ENCODE measurements around the gene EMILIN3. TPM values are rescaled to one million over a fixed set of nuclear protein-coding genes. Genes with fewer than 3 reads are reported as not detected.

EMILIN3 gene
- total RNA-seq, 2 experiments from 2014 or later = not detected

- DNase-seq = no peak
- Mint-ChIP-seq H3K27me3 (no peaks in the 10 kb centered on the region), H3K4me1 (no peaks in the 10 kb centered on the region), H3K9me3 (no peaks in the 10 kb centered on the region), H3K27ac (peak overlapping the region; percentile 25), H3K36me3 (no peaks in the 10 kb centered on the region), H3K4me3 (no peak overlapping the region)
Observed at GRCh38 chr20:41349266-41349665, 17.4 kb downstream of the EMILIN3 start.

GRCh38 chr20:41348430-41349172 lies 18.0 kb downstream of the EMILIN3 start:
- H3K4me3 Mint-ChIP-seq = no peak overlapping the region
- no peaks in the 10 kb centered on the region for H3K36me3 Mint-ChIP-seq
- no peaks in the 10 kb centered on the region for H3K9me3 Mint-ChIP-seq
- no peaks in the 10 kb centered on the region for H3K4me1 Mint-ChIP-seq
- no peaks in the 10 kb centered on the region for H3K27me3 Mint-ChIP-seq
- no peak for DNase-seq
- no peak overlapping the region for H3K27ac Mint-ChIP-seq

DNA sequence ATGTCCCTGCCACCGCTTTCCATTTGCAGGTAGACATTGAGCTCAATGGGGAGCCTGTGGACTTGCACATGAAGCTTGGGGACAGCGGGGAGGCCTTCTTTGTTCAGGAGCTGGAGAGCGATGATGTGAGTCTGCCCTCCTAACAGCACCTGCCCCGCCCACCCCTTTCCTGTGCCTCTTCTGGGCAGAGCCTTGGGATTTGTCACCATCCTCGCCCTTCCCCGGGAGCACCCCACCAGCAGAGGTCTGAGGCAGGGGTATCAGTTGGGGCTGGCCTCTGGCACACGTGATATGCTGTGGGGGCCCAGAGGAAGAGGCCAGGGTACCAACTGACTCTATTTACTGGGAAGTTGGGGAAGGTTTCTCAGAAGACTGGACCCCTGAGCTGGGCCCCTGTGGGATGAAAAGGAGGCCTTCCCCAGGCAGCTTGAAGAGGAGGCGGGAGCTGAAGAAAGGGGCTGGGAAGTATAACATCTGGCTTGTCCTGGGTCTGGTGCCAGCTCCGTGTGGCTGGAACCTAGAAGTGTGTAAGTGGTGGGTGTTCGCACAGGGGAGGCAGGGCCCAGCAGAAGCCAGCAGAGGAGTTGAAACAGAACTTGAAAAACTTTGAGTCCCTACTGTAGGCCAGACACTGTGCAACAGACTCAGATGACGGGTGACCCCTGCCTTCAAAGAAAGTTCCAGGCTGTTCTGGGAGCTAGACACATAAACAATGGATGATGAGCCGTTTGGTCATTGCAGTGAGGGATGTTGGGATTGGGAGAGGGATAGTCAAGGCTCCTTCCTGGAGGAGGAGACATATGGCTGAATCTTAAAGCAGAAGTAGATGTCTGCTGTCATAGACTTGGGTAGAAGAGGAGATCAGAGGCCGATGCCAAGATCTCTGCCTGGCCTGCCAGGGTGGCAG lies 18.8 kb downstream of the EMILIN3 start:
- no peak overlapping the region for H3K4me3 Mint-ChIP-seq
- no peaks in the 10 kb centered on the region for H3K4me1 Mint-ChIP-seq
- no peaks in the 10 kb centered on the region for H3K36me3 Mint-ChIP-seq
- H3K9me3 Mint-ChIP-seq = no peaks in the 10 kb centered on the region
- DNase-seq = no peak
- H3K27me3 Mint-ChIP-seq = no peaks in the 10 kb centered on the region
- no peak overlapping the region for H3K27ac Mint-ChIP-seq

- Mint-ChIP-seq H3K36me3 (no peaks in the 10 kb centered on the region), H3K4me1 (no peaks in the 10 kb centered on the region), H3K9me3 (no peaks in the 10 kb centered on the region), H3K4me3 (no peak overlapping the region), H3K27me3 (no peaks in the 10 kb centered on the region), H3K27ac (no peak overlapping the region)
- no peak for DNase-seq
Observed at GRCh38 chr20:41345729-41346067, 20.9 kb downstream of the EMILIN3 start.

DNA sequence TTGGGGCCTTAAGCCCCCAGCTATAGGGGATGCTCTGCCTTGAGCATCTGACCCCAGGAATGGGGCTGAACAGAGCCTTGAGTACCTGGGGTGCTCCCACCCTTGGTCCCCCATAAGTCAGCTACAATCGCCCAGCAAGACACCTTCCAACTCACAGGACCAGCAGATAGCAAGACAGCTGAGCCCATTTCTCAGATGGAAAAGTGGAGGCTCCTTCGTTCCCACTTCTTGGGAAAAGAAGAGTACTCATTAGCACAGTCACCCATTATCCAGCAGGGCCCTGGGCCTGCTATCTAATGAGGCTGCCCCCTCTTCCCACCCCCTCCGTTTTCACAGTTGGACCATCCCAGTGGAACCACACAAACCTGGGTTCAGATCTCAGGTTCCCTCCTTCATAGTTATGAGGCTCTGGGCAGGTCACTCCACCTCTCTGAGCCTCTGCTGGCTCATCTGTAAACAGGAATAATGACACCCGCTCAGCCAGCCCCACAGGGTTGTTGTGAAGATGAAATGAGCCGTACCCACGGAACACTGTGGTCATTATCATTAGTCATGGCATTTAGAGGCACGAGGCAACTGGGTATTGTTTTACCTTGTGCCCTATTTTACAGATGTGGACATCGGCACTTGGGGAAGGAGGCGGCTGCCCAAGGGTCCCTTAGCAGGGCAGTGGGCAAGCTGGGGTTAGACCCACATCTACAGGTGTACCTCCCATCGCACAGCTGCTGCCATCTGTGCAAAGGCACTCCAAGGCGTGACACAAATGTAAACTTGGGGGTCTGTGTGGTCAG lies 21.5 kb downstream of the EMILIN3 start:
- Mint-ChIP-seq H3K4me3 (no peak overlapping the region), H3K9me3 (no peaks in the 10 kb centered on the region), H3K36me3 (no peaks in the 10 kb centered on the region), H3K4me1 (peaks cover 5% of the 10 kb centered on the region), H3K27ac (no peak overlapping the region), H3K27me3 (no peaks in the 10 kb centered on the region)
- no peak for DNase-seq

GRCh38 chr20:41344477-41344876 lies 22.1 kb downstream of the EMILIN3 start:
- no peak for DNase-seq
- Mint-ChIP-seq H3K4me1 (peaks cover 7% of the 10 kb centered on the region), H3K9me3 (no peaks in the 10 kb centered on the region), H3K27ac (no peak overlapping the region), H3K27me3 (peaks cover 3% of the 10 kb centered on the region), H3K4me3 (no peak overlapping the region), H3K36me3 (no peaks in the 10 kb centered on the region)

- Mint-ChIP-seq H3K4me1 (peaks cover 7% of the 10 kb centered on the region), H3K27ac (no peak overlapping the region), H3K4me3 (no peak overlapping the region)
Observed at GRCh38 chr20:41342474-41343464, 23.8 kb downstream of the EMILIN3 start.

DNA sequence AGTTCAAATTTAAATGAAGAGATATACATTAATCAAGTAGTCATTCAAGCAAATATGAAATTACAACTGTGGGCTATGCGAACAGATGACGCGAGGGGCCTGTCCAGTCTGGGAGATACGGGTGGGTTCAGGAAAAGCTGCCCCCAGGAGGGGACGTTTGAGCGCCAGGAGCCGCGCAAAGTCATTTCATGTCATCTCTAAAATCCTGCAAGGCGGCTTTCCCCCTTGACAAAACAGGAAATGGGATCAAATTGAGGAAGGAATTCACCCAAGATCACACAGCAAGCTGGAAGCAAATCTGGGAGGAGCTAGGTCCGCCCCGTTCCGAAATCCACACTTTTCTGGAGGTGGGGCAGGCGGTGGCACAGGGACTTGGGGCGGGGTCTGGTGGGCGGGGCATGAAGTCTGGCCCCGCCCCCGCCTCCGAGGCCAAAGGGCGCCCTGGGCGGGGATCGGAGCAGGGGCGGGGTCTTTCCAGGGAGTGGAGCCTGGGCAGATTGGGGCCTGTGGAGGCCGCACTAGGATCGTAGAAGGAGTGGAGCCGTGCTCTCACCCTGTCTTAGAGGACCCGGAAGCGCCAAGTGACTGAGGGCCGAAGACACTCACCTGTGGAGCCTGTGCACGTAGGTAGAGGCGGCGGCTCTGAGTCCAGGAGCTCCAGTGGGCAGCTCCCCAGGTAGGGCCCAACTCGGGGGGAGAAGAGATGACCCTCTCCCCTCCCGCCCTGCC lies 26.1 kb downstream of the EMILIN3 start, which contains the start of gene LPIN3:
Gene LPIN3, plus strand, starts transcription at position 495 of the 729 bp plus-strand sequence. CDS start 4,983 bp downstream, outside the sequence.
- Mint-ChIP-seq H3K9me3 (no peaks in the 10 kb centered on the region), H3K27me3 (peaks cover 4% of the 10 kb centered on the region), H3K36me3 (no peaks in the 10 kb centered on the region), H3K4me3 (peak within 1 kb of the TSS; percentile 71), H3K27ac (no peak within 1 kb of the TSS), H3K4me1 (peaks cover 7% of the 10 kb centered on the region)
- DNase-seq = peak; percentile 61

More at GRCh38 chr20:41342474-41343464, 23.8 kb downstream of the EMILIN3 start:
- Mint-ChIP-seq H3K36me3 (no peaks in the 10 kb centered on the region), H3K27me3 (peaks cover 4% of the 10 kb centered on the region), H3K9me3 (no peaks in the 10 kb centered on the region)
- DNase-seq = no peak

GRCh38 chr20:41339957-41340326 lies 26.7 kb downstream of the EMILIN3 start:
- Mint-ChIP-seq H3K36me3 (no peaks in the 10 kb centered on the region), H3K9me3 (no peaks in the 10 kb centered on the region), H3K4me3 (peak overlapping the region; percentile 71), H3K27me3 (peaks cover 4% of the 10 kb centered on the region), H3K27ac (no peak overlapping the region), H3K4me1 (peaks cover 7% of the 10 kb centered on the region)
- DNase-seq = peak; percentile 85

DNA sequence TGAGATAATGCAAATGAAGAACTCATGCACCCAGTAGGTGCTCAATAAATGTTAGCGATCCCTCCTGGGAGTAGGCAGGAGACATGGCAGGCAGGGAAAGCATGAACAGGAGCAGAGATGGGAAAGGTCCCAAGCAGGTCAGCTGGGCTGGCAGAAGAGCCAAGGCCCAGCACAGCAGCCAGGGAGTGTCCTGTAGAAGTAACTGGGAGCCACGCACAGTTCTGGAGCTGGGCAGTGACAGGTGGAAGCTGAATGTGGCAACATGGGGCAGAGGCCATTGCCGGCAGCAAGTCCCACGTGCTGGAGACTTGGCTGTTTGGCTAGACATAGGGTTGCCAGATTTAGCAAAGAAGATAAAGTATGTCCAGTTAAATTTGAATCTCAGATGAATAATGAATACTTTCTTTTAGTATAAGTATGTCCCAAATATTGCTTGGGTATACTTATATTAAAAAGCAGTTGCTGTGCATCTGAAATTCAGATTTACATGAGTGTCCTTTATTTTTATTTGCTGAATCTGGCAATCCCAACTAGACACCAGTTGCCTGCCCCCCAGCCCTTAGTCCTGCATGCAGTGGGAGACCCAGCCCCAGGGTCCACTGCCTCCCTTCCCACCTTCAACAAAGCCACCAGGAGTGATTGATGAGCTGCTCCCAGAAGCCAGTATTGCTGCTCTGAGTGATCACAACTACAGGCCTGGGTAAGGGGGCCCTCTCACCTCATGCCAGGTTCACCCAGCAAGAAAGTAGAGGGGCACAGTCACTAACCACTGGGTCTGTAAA lies 29.7 kb downstream of the EMILIN3 start:
- Mint-ChIP-seq H3K9me3 (no peaks in the 10 kb centered on the region), H3K4me1 (peaks cover 7% of the 10 kb centered on the region), H3K27ac (no peak overlapping the region), H3K4me3 (no peak overlapping the region), H3K27me3 (peaks cover 4% of the 10 kb centered on the region), H3K36me3 (no peaks in the 10 kb centered on the region)
- no peak for DNase-seq

- DNase-seq = no peak
- no peaks in the 10 kb centered on the region for H3K36me3 Mint-ChIP-seq
- no peak overlapping the region for H3K27ac Mint-ChIP-seq
- no peak overlapping the region for H3K4me3 Mint-ChIP-seq
- H3K9me3 Mint-ChIP-seq = no peaks in the 10 kb centered on the region
- peaks cover 6% of the 10 kb centered on the region for H3K4me1 Mint-ChIP-seq
- H3K27me3 Mint-ChIP-seq = peaks cover 4% of the 10 kb centered on the region
Observed at GRCh38 chr20:41335591-41335990, 31.0 kb downstream of the EMILIN3 start.

DNA sequence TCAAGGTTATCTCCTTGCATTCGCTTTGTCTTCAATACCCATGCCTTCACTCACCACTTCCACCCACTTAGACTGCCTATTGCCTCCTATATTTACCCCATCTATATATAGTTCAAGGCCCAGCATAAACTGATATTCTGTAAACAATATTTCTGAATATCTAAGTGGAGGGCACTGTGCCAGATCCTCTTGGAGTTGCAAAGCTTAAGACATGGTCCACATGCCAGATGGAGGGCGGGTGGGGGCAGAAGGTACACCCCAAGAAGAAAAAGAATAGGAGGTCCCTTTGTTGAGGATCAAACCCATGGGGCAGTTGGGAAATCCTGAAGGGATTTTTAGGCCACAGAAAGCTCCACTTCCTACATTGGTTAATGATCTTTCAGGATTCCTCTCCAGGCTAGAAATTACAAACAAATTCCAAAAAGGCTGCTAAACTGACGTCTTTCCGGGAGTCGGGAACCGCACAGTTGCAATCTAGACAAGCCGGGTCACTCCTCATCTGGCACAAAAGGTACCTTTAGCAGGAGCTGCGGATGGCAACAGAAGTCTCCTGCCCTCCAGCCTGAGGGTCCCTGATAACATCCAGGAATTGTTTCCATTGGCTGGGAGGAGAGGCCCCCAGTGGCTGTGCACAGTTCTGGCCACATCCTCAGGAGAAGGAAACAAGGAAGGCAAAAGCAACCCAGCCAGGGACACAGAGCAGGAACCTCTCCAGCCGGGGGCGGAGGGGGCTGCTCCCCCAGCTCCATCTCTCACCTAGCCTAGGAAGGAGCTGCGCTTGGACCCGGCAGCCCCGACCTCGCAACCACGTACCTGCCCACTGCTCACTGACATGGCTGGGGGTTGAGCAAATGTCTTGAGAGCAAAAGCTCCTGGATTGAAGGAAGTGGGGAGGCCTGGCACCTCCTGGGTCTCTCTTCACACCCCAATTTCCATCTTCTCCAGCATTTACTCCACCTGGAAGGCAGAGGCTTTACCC lies 31.9 kb downstream of the EMILIN3 start:
- H3K9me3 Mint-ChIP-seq = no peaks in the 10 kb centered on the region
- no peak for DNase-seq
- no peak overlapping the region for H3K4me3 Mint-ChIP-seq

More for the DNA sequence above, 31.9 kb downstream of the EMILIN3 start:
- H3K27ac Mint-ChIP-seq = no peak overlapping the region
- no peaks in the 10 kb centered on the region for H3K36me3 Mint-ChIP-seq
- H3K4me1 Mint-ChIP-seq = peaks cover 6% of the 10 kb centered on the region
- H3K27me3 Mint-ChIP-seq = peaks cover 4% of the 10 kb centered on the region

Data from activated naive CD8-positive, alpha-beta T cell treated with anti-CD3 and anti-CD28 coated beads for 36 hours (primary cell).